HEK293 (cell line): ENCODE data around the gene PM20D1.

ENCODE experiments used
- CTCF ChIA-PET: fragments of 350-600 bp; formaldehyde crosslinking; extraction: SDS; loops from one replicate; lab custom pipeline; 2021; ENCODE audit warnings: antibody characterized with exemption; lab: Yijun Ruan, JAX
- POLR2A ChIA-PET: fragments of 300-600 bp; formaldehyde crosslinking; extraction: SDS; loops from one replicate; lab custom pipeline; 2020; ENCODE audit warnings: antibody characterized with exemption, inconsistent platforms; lab: Yijun Ruan, JAX
- H3K27ac ChIP-seq: fragments of 200-500 bp; sonication (Bioruptor generic); 2 replicates; pipeline ENCODE4 v1.5.1; 2014; ENCODE audit warnings: low read depth, low read length, control low read depth, inconsistent platforms; ENCODE audit errors: extremely low read depth
- H3K36me3 ChIP-seq, 2 experiments: fragments of 200-500 bp in 1 of 2; sonication (Bioruptor generic) in 1 of 2; 1 replicate in 1 of 2; 2 replicates in 1 of 2; pipeline ENCODE4 v1.5.1; 2014 to 2017; ENCODE audit warnings: inconsistent platforms in 2 of 2, low read length in 2 of 2; ENCODE audit not compliant: control insufficient read depth in 2 of 2, insufficient read depth in 1 of 2
- H3K4me1 ChIP-seq: fragments of 200-500 bp; sonication (Bioruptor generic); 2 replicates; pipeline ENCODE4 v1.5.1; 2014; ENCODE audit warnings: mild to moderate bottlenecking, low read length, inconsistent platforms; ENCODE audit not compliant: control insufficient read depth, insufficient read depth
- H3K4me3 ChIP-seq: 2 replicates; pipeline ENCODE4 v1.5.1; 2011; ENCODE audit warnings: low read depth, mild to moderate bottlenecking, control low read depth, low read length, moderate library complexity
- H3K9me3 ChIP-seq: fragments of 200-500 bp; sonication (Bioruptor generic); 2 replicates; pipeline ENCODE4 v1.5.1; 2014; ENCODE audit warnings: low read depth, low read length, inconsistent platforms; ENCODE audit not compliant: control insufficient read depth, insufficient read depth
- BCL11A ChIP-seq: fragments of 450-650 bp; formaldehyde crosslinking; IDR thresholded peaks from 2 replicates; pipeline ENCODE4 v1.5.1; 2016; ENCODE audit warnings: low read depth, missing biosample characterization, missing genetic modification characterization
- EGR2 ChIP-seq: fragments of 450-650 bp; formaldehyde crosslinking; IDR thresholded peaks from 2 replicates; pipeline ENCODE4 v1.5.1; 2016; ENCODE audit warnings: low read depth, missing biosample characterization, missing genetic modification characterization
- KLF8 ChIP-seq: fragments of 450-650 bp; formaldehyde crosslinking; IDR thresholded peaks from 2 replicates; pipeline ENCODE4 v1.5.1; 2016; ENCODE audit warnings: missing biosample characterization, missing genetic modification characterization
- PRDM4 ChIP-seq: fragments of 450-650 bp; formaldehyde crosslinking; IDR thresholded peaks from 2 replicates; pipeline ENCODE4 v1.5.1; 2017; ENCODE audit warnings: missing biosample characterization, missing genetic modification characterization
- ZBTB7A ChIP-seq: fragments of 450-650 bp; formaldehyde crosslinking; IDR thresholded peaks from 2 replicates; pipeline ENCODE4 v1.5.1; 2016; ENCODE audit warnings: low read depth, missing biosample characterization, missing genetic modification characterization
- ZBTB8A ChIP-seq: fragments of 450-650 bp; formaldehyde crosslinking; IDR thresholded peaks from 2 replicates; pipeline ENCODE4 v1.5.1; 2016; ENCODE audit warnings: missing biosample characterization, missing genetic modification characterization
- ZFHX2 ChIP-seq: fragments of 450-650 bp; formaldehyde crosslinking; conservative IDR thresholded peaks from 2 replicates; pipeline ENCODE4 v1.5.1; 2016; ENCODE audit warnings: missing biosample characterization, missing genetic modification characterization
- ZFP41 ChIP-seq: fragments of 450-650 bp; formaldehyde crosslinking; IDR thresholded peaks from 2 replicates; pipeline ENCODE4 v1.5.1; 2016; ENCODE audit warnings: missing biosample characterization, missing genetic modification characterization, borderline replicate concordance
- ZIC2 ChIP-seq: fragments of 450-650 bp; formaldehyde crosslinking; IDR thresholded peaks from 2 replicates; pipeline ENCODE4 v1.5.1; 2016; ENCODE audit warnings: missing biosample characterization, missing genetic modification characterization
- ZNF132 ChIP-seq: fragments of 450-650 bp; formaldehyde crosslinking; IDR thresholded peaks from 2 replicates; pipeline ENCODE4 v1.5.1; 2017; ENCODE audit warnings: missing biosample characterization, missing genetic modification characterization, borderline replicate concordance
- ZNF157 ChIP-seq: fragments of 450-650 bp; formaldehyde crosslinking; IDR thresholded peaks from 2 replicates; pipeline ENCODE4 v1.5.1; 2016; ENCODE audit warnings: missing biosample characterization, missing genetic modification characterization
- ZNF221 ChIP-seq: fragments of 450-650 bp; formaldehyde crosslinking; IDR thresholded peaks from 2 replicates; pipeline ENCODE4 v1.5.1; 2017; ENCODE audit warnings: missing biosample characterization, missing genetic modification characterization, borderline replicate concordance
- ZNF501 ChIP-seq: fragments of 450-650 bp; formaldehyde crosslinking; IDR thresholded peaks from 2 replicates; pipeline ENCODE4 v1.5.1; 2016; ENCODE audit warnings: missing biosample characterization, missing genetic modification characterization
- ZNF571 ChIP-seq: fragments of 450-650 bp; formaldehyde crosslinking; IDR thresholded peaks from 2 replicates; pipeline ENCODE4 v1.5.0; 2017; ENCODE audit warnings: missing biosample characterization, missing genetic modification characterization
- ZNF585B ChIP-seq: fragments of 450-650 bp; formaldehyde crosslinking; IDR thresholded peaks from 2 replicates; pipeline ENCODE4 v1.5.1; 2016; ENCODE audit warnings: missing biosample characterization, missing genetic modification characterization
- ZNF645 ChIP-seq: fragments of 450-650 bp; formaldehyde crosslinking; IDR thresholded peaks from 2 replicates; pipeline ENCODE4; 2016; ENCODE audit warnings: missing biosample characterization, missing genetic modification characterization
- ZNF768 ChIP-seq: fragments of 450-650 bp; formaldehyde crosslinking; IDR thresholded peaks from 2 replicates; pipeline ENCODE4 v1.5.1; 2018; ENCODE audit warnings: missing biosample characterization, mild to moderate bottlenecking, missing genetic modification characterization
- ZNF776 ChIP-seq: fragments of 450-650 bp; formaldehyde crosslinking; IDR thresholded peaks from 2 replicates; pipeline ENCODE4 v1.5.0; 2017; ENCODE audit warnings: missing biosample characterization, missing genetic modification characterization, borderline replicate concordance
- TF ChIP-seq, protein P1 (sequence below): fragments of 450-650 bp; formaldehyde crosslinking; optimal IDR thresholded peaks from 2 replicates; pipeline ENCODE3; 2016; ENCODE audit warnings: missing biosample characterization, mild to moderate bottlenecking, missing genetic modification characterization
- TF ChIP-seq, protein P2 (sequence below): fragments of 450-650 bp; formaldehyde crosslinking; IDR thresholded peaks from 2 replicates; pipeline ENCODE4 v1.5.1; 2016; ENCODE audit warnings: missing biosample characterization, missing genetic modification characterization

Gene PM20D1

DNA sequence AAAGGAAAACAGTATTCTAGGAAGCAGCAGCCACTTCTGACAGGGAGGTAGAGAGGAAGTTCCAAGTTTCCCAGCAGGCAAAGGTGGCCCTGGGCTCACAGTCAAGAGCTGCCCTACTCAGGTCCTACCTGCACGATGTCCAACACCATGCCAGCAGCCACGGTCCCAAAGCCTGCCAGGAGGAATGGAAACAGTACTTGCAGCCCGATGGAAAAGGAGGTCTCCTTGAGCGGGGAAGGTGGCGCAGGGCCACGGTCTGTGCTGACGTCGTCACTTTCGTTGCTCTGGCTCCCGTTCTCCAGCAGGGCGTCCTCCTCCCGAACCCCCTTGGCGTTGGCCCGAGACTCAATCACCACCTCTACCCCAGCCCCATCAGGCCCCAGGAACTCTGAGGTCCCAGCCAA lies 40.0 kb downstream of the PM20D1 start:
- H3K9me3 ChIP-seq = no peaks in the 10 kb centered on the region
- ChIA-PET POLR2A (interaction anchor here (0.6 kb wide), 1 partner anchor 37 kb away, joined by 5 read pairs; no protein-coding TSS in a partner anchor), CTCF (no interaction called here)
- H3K27ac ChIP-seq = no peak overlapping the region
- H3K4me1 ChIP-seq = peaks cover 12% of the 10 kb centered on the region
- TF ChIP-seq ZFP41 = no peak
- no peak for TF ChIP-seq ZNF132 (tag by site-specific recombination)
- TF ChIP-seq ZNF571 (tag by site-specific recombination) = no peak
- TF ChIP-seq, protein P1, sequence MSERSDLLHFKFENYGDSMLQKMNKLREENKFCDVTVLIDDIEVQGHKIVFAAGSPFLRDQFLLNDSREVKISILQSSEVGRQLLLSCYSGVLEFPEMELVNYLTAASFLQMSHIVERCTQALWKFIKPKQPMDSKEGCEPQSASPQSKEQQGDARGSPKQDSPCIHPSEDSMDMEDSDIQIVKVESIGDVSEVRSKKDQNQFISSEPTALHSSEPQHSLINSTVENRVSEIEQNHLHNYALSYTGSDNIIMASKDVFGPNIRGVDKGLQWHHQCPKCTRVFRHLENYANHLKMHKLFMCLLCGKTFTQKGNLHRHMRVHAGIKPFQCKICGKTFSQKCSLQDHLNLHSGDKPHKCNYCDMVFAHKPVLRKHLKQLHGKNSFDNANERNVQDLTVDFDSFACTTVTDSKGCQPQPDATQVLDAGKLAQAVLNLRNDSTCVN (tag by site-specific recombination) = no peak
- H3K4me3 ChIP-seq = no peak overlapping the region
- H3K36me3 ChIP-seq = peaks cover 0 to 42% of the 10 kb centered on the region in 2 experiments; a peak in 2 of 3 replicates

- TF ChIP-seq ZNF776 (tag by site-specific recombination) (no peak), BCL11A (tag by site-specific recombination) (no peak), ZIC2 (peak; percentile 38; the same call in 1 of the 2 replicates), PRDM4 (tag by site-specific recombination) (peak; percentile 99), ZNF501 (tag by site-specific recombination) (no peak)
- H3K27ac ChIP-seq = no peak overlapping the region
- CTCF ChIA-PET = no interaction called here
- no peaks in the 10 kb centered on the region for H3K9me3 ChIP-seq
- H3K4me1 ChIP-seq = peaks cover 12% of the 10 kb centered on the region
- peaks cover 0 to 43% of the 10 kb centered on the region in 2 experiments; a peak in 2 of 3 replicates for H3K36me3 ChIP-seq
- POLR2A ChIA-PET = no interaction called here
- no peak overlapping the region for H3K4me3 ChIP-seq
These were observed 40.5 kb downstream of the PM20D1 start for GRCh38 chr1:205809469-205809868.

DNA sequence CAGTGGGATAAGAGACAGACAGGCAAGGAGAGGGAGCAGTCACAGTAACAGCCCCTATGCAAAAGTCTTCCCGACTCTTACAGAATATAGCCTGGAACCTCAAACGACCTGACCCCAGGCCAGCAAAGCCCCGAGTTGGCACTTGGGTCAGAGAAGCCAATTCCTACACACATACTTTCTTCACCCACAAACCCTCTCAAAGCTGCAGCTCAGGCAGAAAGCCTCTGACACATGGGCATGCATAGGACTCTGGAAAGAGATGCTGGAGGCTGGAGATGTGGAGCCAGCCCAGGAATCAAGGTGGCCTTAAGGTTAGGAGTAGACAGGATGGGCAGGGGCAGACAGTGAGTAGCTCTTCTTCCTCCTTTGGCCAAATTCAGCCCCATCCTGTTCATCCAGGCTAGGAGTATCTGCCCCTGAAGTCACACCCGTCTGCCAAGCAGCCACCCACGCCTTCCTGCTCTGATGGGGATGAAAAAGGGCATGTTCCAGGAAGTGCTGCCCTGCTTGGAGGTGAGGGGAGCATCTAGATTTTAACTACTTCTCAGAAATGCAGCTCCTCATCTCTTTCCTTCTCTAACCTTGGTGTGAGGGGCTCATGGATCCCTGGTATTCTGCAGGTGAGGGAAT lies 44.7 kb downstream of the PM20D1 start:
- TF ChIP-seq ZFHX2 (peak; percentile 68), ZNF768 (no peak), EGR2 (tag by site-specific recombination) (0 out of 2 replicates have a peak, but pooled peaks have one; percentile 15)
- no peak overlapping the region for H3K4me3 ChIP-seq
- peaks cover 6% of the 10 kb centered on the region; the same call in 1 of the 2 replicates for H3K4me1 ChIP-seq
- peaks cover 3 to 57% of the 10 kb centered on the region in 2 experiments; a peak in 2 of 3 replicates for H3K36me3 ChIP-seq
- ChIA-PET CTCF (interaction anchor here (0.5 to 3.4 kb wide), 5 partner anchors 14 to 776 kb away, joined by 3 to 18 read pairs (median 4); no protein-coding TSS in a partner anchor), POLR2A (interaction anchor here (0.5 to 0.6 kb wide), 2 partner anchors 19 kb away, joined by 4 to 12 read pairs; no protein-coding TSS in a partner anchor)
- no peaks in the 10 kb centered on the region for H3K9me3 ChIP-seq
- no peak overlapping the region for H3K27ac ChIP-seq

GRCh38 chr1:205804605-205805004 lies 45.3 kb downstream of the PM20D1 start:
- CTCF ChIA-PET = interaction anchor here (1.1 to 3.4 kb wide), 3 partner anchors 13 to 176 kb away, joined by 3 to 18 read pairs (median 9); no protein-coding TSS in a partner anchor
- Histone ChIP-seq H3K27ac (no peak overlapping the region), H3K36me3 (peaks cover 3 to 57% of the 10 kb centered on the region in 2 experiments; a peak in 2 of 3 replicates)
- no peak for TF ChIP-seq ZBTB7A (tag by site-specific recombination)
- TF ChIP-seq, protein P2, sequence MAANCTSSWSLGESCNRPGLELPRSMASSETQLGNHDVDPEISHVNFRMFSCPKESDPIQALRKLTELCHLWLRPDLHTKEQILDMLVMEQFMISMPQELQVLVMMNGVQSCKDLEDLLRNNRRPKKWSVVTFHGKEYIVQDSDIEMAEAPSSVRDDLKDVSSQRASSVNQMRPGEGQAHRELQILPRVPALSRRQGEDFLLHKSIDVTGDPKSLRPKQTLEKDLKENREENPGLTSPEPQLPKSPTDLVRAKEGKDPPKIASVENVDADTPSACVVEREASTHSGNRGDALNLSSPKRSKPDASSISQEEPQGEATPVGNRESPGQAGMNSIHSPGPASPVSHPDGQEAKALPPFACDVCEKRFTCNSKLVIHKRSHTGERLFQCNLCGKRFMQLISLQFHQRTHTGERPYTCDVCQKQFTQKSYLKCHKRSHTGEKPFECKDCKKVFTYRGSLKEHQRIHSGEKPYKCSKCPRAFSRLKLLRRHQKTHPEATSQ (tag by site-specific recombination) = no peak
- TF ChIP-seq ZBTB8A (tag by site-specific recombination) = no peak
- no peak for TF ChIP-seq KLF8 (tag by site-specific recombination)
- no peak for TF ChIP-seq ZNF645
- TF ChIP-seq ZNF221 (tag by site-specific recombination) = no peak
- no peak for TF ChIP-seq ZNF585B (tag by site-specific recombination)
- no peak for TF ChIP-seq ZFP41
- peak; percentile 93 for TF ChIP-seq ZNF157 (tag by site-specific recombination)
- TF ChIP-seq, all 188 proteins: peak for 1
- H3K9me3 ChIP-seq = no peaks in the 10 kb centered on the region
- POLR2A ChIA-PET = interaction anchor here (0.5 kb wide), 1 partner anchor 19 kb away, joined by 4 read pairs; no protein-coding TSS in a partner anchor
- peaks cover 3% of the 10 kb centered on the region; the same call in 1 of the 2 replicates for H3K4me1 ChIP-seq
- no peak overlapping the region for H3K4me3 ChIP-seq
